Lung (tissue), 12 donors: ENCODE results near the gene FIGNL2. TPM values are rescaled to one million over a fixed set of nuclear protein-coding genes. Genes with fewer than 3 reads are reported as not detected.

Experiments used
- ATAC-seq: fragments of 200-7000 bp; cut with Tn5 transposase; one replicate; pipeline ENCODE4 v1.9.1; 2020; ENCODE audit warnings: moderate number of reproducible peaks; ENCODE audit not compliant: insufficient read depth, low FRiP score
- DNase-seq, 3 donors: peaks; one replicate each; pipeline ENCODE4 v3.0.0-alpha.2; 2013 to 2017
- H3K27ac ChIP-seq, 2 donors: one replicate each; pipeline ENCODE4 v1.5.1; 2013; ENCODE audit warnings: mild to moderate bottlenecking in 2 of 2, moderate library complexity in 2 of 2, control low read depth in 1 of 2, inconsistent platforms in 1 of 2, low read depth in 1 of 2, low read length in 1 of 2
- H3K27me3 ChIP-seq, 3 donors: one replicate each; pipeline ENCODE4 v1.5.1; 2013; ENCODE audit warnings: low read length in 2 of 3; ENCODE audit not compliant: control insufficient read depth in 3 of 3, insufficient read depth in 3 of 3
- H3K36me3 ChIP-seq, 4 donors: one replicate each; pipeline ENCODE4 v1.5.1; 2013; ENCODE audit warnings: low read length in 4 of 4, mild to moderate bottlenecking in 1 of 4, moderate library complexity in 1 of 4; ENCODE audit not compliant: control insufficient read depth in 4 of 4, insufficient read depth in 4 of 4
- H3K4me1 ChIP-seq, 5 donors: one replicate each; pipeline ENCODE4 v1.5.1; 2013; ENCODE audit warnings: low read length in 5 of 5, mild to moderate bottlenecking in 2 of 5, moderate library complexity in 1 of 5; ENCODE audit not compliant: control insufficient read depth in 5 of 5, insufficient read depth in 5 of 5
- H3K4me3 ChIP-seq: one replicate; pipeline ENCODE4 v1.5.1; 2013; ENCODE audit warnings: mild to moderate bottlenecking, control low read depth, moderate library complexity
- H3K9ac ChIP-seq, 2 donors: one replicate each; pipeline ENCODE4 v1.5.1; 2013; ENCODE audit warnings: low read length in 2 of 2, control low read depth in 1 of 2; ENCODE audit not compliant: insufficient read depth in 1 of 2
- H3K9me3 ChIP-seq, 4 donors: one replicate each; pipeline ENCODE4 v1.5.1; 2013; ENCODE audit warnings: low read length in 3 of 4, mild to moderate bottlenecking in 1 of 4, moderate library complexity in 1 of 4; ENCODE audit not compliant: control insufficient read depth in 4 of 4, insufficient read depth in 3 of 4
- WGBS, 2 donors: extraction: QIAGEN DNeasy Blood & Tissue Kit; methylation state at CpG; one replicate each; pipeline ENCODE4 v1.1.7; 2013; 5-methylcytosine and 5-hydroxymethylcytosine counted together
- polyA plus RNA-seq, 2 donors: library from polyadenylated mRNA; stranded (reverse); fragments of 200-250 nt; gene quantifications; one replicate each; pipeline ENCODE4 v1.2.1, GENCODE V29; 2013
- total RNA-seq, 2 donors: library from RNA; depleted of rRNA in 1 of 2; stranded (reverse); fragments of >200 nt in 1 of 2; gene quantifications; one replicate each; pipeline ENCODE4 v1.2.1, GENCODE V29; 2014 to 2021
- TF ChIP-seq, protein P1 (sequence below): IDR thresholded peaks from 2 replicates; pipeline ENCODE4 v1.5.1; 2012; ENCODE audit warnings: mild to moderate bottlenecking; ENCODE audit errors: control extremely low read depth, extremely low read depth
- donor health status: control.
- donor health status: control.
- donor health status: Bipolar disorder and iron deficiency.
- donor health status: healthy.
- donor health status: DM: yes; HTN: yes; CAD: no.

FIGNL2 gene
- total and polyA plus RNA-seq, 4 donors, result 0.33 to 1.9 (median 0.80) TPM

DNA sequence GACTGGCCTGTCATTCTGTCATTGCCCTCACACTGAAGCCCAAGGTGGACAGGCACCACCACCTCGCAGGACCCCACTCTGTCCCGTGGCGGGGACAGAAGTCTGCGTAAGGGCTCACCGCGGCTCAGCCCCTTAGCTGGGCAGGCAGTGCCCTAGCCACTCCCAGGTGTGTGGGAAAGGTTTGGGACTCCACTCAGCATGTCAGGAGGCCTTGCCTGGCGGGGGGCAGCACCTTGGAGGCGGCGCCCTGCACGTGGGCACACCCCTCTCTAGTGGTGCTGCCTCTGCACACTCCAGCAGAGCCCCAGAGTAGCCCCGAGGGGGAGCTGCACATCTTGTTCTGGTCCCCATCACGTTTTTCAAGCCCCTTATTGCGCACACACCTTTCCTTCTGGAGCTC, 35.6 kb downstream of the FIGNL2 start:
- no peak overlapping the region for H3K27ac ChIP-seq
- H3K4me1 ChIP-seq, result peaks cover 0 to 4% (median 0%) of the 10 kb centered on the region in 5 donors
- ATAC-seq (no peak), DNase-seq (no peak)
- no peak overlapping the region for H3K9ac ChIP-seq
- TF ChIP-seq, protein P1, sequence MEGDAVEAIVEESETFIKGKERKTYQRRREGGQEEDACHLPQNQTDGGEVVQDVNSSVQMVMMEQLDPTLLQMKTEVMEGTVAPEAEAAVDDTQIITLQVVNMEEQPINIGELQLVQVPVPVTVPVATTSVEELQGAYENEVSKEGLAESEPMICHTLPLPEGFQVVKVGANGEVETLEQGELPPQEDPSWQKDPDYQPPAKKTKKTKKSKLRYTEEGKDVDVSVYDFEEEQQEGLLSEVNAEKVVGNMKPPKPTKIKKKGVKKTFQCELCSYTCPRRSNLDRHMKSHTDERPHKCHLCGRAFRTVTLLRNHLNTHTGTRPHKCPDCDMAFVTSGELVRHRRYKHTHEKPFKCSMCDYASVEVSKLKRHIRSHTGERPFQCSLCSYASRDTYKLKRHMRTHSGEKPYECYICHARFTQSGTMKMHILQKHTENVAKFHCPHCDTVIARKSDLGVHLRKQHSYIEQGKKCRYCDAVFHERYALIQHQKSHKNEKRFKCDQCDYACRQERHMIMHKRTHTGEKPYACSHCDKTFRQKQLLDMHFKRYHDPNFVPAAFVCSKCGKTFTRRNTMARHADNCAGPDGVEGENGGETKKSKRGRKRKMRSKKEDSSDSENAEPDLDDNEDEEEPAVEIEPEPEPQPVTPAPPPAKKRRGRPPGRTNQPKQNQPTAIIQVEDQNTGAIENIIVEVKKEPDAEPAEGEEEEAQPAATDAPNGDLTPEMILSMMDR, result no peak
- no peaks in the 10 kb centered on the region for H3K9me3 ChIP-seq
- H3K4me3 ChIP-seq, result no peak overlapping the region
- H3K27me3 ChIP-seq, result peaks cover 0 to 13% (median 11%) of the 10 kb centered on the region in 3 donors
- H3K36me3 ChIP-seq, result no peaks in the 10 kb centered on the region
- 86 to 90% methylated on average over 13 of the region's 13 CpGs for WGBS, 2 donors

DNA sequence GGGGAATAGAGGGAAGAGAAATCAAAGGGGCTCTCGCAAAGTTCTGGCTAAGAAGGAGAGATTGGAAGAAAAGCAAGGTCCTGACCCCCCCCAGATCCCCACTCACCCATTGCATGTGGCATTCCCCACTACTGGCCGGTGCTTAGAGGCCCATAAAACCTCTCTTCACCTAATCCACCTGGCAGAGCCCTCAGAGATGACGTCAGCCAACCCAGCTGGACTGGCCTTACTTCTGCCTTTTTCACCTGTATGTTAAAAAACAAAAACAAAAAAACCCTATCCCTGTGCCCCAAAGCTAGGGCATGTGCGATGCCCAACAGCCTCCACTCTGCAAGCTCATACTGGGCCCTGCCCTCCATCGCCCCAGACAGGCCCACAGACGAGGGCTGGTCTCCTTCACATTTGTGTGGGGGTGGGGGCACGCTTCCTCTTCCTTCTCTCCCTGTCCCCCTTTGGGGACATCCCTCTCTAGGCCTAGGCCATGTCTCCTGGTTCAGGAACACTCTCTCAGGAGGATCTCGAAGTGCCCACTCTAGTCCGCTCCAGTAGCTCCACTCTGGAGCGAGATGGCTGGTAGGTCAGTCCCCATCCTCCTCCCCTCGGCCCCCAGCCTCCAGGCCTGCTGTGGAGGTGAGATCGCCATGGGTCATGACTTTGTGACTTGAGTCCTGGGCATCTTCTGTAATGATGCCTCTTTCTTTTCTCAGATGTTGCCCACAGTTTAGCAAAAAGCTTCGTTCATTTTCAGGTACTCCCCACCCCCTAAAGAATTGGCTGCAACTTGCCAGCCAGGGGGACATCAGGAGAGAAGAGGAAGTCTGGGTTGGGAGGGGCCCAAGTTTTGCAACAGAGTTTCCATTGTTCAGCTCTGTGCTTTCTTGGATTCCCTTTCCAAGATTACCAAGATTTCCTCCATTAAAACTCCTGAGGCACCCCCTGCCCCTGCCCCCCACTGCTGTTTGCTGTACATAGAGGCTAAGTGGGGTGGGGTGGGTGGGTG, 37.0 kb downstream of the FIGNL2 start:
- WGBS, 2 donors, result 79 to 81% methylated on average over 13 of the region's 13 CpGs
- no peak overlapping the region for H3K27ac ChIP-seq
- TF ChIP-seq, protein P1, result no peak
- H3K9me3 ChIP-seq, result no peaks in the 10 kb centered on the region
- H3K27me3 ChIP-seq, result peaks cover 0 to 13% (median 11%) of the 10 kb centered on the region in 3 donors
- no peak for DNase-seq
- H3K36me3 ChIP-seq, result no peaks in the 10 kb centered on the region
- H3K9ac ChIP-seq, result no peak overlapping the region
- no peak for ATAC-seq
- no peak overlapping the region for H3K4me3 ChIP-seq
- peaks cover 0 to 4% (median 0%) of the 10 kb centered on the region in 5 donors for H3K4me1 ChIP-seq

DNA sequence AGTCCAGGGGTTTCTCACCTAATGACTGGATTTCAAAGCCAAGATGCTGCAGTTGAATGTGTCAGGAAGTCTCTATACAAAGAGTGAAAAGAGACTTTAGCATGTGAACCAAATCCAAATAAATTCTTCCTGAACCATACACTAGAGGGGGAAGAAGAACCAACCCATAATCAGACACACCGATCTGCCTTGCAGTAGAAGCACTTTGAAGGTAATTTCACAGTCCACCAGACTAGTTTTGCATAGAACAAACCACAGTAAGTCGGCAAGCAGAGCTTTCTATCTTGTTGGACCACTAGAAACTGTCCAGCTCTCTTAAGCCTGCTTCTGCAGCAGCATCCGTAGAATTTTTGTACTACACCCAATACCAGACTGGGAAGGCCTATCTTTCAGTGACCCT, 39.3 kb downstream of the FIGNL2 start:
- Histone ChIP-seq H3K9ac (no peak overlapping the region), H3K4me3 (no peak overlapping the region), H3K9me3 (no peaks in the 10 kb centered on the region), H3K4me1 (peaks cover 0 to 4% (median 0%) of the 10 kb centered on the region in 5 donors), H3K27ac (no peak overlapping the region), H3K27me3 (no peaks in the 10 kb centered on the region), H3K36me3 (no peaks in the 10 kb centered on the region)
- TF ChIP-seq, protein P1, result no peak
- ATAC-seq, result no peak
- no peak for DNase-seq
- 76 to 89% methylated on average over 3 of the region's 3 CpGs for WGBS, 2 donors
